AG09319 (cell line): ENCODE results near the gene FCHO1.
A peak's percentile ranks its signal among the peaks of the same experiment; 100 is the strongest.

Experiments used
- DNase-seq: peaks from one replicate; pipeline ENCODE4 v3.0.0-alpha.2; 2010; ENCODE audit warnings: low read depth; ENCODE audit errors: extremely low read depth
- TF ChIP-seq, protein P1 (sequence below): IDR thresholded peaks from 2 replicates; pipeline ENCODE4 v1.5.1; 2011; ENCODE audit warnings: low read depth, mild to moderate bottlenecking, inconsistent platforms, low read length, moderate library complexity

Gene FCHO1

DNA sequence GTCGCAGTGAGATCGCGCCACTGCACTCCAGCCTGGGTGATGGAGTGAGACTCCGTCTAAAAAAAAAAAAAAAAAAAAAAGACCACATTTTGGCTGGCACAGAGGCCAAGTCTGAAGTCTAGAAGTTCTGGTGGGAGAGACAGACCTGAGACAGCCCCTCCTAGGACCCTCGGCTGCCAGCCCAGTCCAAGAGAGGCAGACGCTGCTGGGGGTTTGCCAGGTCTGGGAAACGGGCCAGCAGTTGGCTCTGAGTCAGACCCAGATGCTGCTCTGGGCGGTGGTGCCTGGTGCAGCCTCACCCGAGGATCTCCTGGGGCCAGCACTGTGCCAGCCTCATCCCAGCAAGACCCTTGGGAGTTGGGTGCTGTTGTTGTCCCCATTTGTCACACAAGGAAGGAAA lies 5.8 kb downstream of the FCHO1 start:
- no peak for DNase-seq

DNA sequence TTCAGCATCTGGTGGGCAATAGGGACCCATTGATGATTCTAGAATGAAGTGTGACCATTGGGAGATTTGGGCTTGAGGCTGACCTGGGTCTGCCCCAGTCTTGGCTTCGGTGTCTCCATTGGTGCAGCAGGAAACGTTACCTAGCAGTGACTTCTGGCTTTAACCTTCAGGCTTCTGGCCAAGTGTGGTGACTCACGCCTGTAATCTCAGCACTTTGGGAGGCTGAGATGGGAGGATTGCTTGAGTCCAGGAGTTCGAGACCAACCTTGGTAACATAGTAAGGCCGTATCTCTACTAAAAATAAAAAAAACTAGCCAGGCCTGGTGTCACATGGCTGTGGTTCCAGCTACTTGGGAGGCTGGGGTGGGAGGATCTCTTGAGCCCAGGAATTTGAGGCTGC lies 7.2 kb downstream of the FCHO1 start:
- TF ChIP-seq, protein P1, sequence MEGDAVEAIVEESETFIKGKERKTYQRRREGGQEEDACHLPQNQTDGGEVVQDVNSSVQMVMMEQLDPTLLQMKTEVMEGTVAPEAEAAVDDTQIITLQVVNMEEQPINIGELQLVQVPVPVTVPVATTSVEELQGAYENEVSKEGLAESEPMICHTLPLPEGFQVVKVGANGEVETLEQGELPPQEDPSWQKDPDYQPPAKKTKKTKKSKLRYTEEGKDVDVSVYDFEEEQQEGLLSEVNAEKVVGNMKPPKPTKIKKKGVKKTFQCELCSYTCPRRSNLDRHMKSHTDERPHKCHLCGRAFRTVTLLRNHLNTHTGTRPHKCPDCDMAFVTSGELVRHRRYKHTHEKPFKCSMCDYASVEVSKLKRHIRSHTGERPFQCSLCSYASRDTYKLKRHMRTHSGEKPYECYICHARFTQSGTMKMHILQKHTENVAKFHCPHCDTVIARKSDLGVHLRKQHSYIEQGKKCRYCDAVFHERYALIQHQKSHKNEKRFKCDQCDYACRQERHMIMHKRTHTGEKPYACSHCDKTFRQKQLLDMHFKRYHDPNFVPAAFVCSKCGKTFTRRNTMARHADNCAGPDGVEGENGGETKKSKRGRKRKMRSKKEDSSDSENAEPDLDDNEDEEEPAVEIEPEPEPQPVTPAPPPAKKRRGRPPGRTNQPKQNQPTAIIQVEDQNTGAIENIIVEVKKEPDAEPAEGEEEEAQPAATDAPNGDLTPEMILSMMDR = no peak
- DNase-seq = no peak

More for the DNA sequence above, 5.8 kb downstream of the FCHO1 start:
- TF ChIP-seq, protein P1 = no peak

DNA sequence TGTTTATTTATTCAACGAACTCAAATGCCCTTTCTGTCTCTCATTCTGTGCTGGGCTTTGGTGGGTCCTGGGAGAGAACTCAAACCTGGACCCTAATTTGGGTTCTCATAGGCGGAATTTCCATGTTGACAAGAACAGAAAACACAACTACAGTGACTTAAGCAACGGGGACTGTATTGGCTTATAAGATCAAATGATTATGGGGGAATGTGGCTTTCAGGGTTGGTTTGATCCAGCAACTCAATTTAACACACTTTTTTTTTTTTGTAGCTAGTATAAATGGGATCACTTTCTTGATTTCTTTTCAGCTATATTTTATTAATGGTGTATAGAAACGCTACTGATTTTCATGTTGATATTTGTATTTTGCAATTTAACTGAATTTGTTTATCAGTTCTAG lies 9.9 kb downstream of the FCHO1 start:
- no peak for DNase-seq
- TF ChIP-seq, protein P1 = no peak

DNA sequence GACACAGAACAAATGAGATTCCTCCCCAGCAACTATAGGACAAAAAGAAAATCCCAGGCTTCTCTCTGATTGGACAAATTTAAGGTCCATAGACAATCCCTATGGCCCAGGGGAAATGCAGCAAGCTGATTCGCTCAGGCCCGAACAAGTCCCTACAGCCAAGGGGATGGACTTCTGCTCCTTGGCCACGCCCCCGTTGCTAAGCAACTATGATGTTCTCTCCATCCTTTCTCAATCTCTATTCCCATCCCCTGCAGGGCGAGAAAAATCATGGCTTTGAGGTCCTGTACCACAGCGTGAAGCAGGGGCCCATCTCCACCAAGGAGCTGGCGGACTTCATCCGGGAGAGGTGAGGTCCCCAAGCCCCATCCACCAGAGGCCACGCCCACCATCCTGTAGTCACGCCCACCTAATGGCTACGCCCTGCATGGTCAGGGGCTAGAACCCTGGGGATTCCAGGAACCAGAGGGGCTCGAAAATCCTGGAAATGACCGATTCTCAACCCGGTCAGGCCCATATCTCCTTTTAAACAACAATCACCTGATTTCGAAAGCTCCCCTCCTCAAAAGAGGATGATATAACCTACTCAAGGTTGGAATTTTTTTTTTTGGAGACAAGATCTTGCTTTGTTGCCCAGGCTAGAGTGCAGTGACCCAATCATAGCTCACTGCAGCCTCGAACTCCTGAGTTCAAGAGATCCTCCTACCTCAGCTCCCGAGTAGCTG lies 11.4 kb downstream of the FCHO1 start:
- TF ChIP-seq, protein P1 = no peak

DNA sequence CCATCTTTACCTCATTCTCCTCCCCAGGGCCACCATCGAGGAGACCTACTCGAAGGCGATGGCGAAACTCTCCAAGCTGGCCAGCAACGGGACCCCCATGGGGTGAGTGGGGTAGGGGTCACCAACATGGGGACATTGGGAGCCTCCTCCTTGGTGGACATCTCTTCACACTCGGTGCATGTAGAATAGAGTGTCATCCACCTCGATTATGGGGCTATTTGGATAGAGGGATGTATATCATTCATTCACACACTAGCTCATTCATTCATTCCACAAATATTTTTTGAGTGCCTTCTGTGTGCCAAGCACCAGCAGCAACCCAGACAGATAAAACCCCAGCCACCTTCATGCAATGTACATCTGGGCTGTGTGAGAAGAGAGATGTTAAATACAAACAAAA lies 13.1 kb downstream of the FCHO1 start:
- no peak for DNase-seq
- TF ChIP-seq, protein P1 = no peak

More for the DNA sequence above, 11.4 kb downstream of the FCHO1 start:
- DNase-seq = no peak

DNA sequence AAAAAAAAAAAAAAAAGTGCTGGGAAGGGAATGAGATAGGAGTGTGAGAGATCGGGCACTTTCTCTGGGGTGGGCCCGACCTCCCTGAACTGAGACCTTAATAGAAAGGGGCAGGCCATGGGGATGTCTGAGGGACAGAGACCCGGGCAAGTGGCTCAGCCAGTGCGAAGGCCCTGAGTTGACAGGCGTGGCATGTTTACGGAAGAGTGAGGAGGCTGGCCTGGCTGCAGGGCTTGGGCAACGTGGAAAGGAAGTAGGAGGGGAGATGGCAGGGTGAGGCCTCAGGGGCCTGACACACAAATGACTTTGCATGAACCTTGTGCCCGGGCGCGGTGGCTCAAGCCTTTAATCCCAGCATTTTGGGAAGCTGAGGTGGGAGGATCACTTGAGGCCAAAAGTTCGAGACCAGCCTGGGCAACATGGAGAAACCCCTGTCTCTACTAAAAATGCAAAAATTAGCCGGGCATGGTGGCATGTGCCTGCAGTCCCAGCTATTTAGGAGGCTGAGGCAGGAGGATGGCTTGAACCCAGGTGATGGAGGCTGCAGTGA lies 13.9 kb downstream of the FCHO1 start:
- DNase-seq = no peak
- TF ChIP-seq, protein P1 = no peak

DNA sequence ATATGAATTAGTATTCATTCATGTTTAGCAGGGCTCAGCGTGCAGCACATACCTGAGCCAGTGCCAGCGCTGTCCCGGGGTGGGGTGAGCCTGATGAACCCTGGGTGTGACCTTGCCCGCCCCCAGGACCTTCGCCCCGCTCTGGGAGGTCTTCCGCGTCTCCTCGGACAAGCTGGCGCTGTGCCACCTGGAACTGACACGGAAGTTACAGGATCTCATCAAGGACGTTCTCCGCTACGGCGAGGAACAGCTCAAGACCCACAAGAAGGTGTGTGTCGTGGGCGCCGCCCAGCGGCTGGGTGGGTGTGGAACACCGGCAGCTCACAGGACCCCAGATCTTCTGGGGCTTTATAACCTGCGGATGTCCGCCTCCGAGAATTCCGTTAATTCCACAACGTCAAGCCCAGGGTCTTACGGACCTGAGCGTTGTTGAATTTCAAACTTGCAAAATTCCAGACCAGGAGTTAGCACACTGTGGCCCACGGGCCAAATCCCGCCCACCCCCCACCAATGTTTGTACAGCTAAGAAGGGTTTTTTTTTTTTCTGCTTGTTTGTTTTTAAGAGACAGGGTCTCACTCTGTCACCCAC lies 15.4 kb downstream of the FCHO1 start:
- DNase-seq = peak; percentile 42
- TF ChIP-seq, protein P1 = peak; percentile 95
